Stimulated activated effector memory CD8-positive, alpha-beta T cell treated with anti-CD3 and anti-CD28 coated beads, Interleukin-12 subunit alpha, Interleukin-12 subunit beta, amount 100 ng/mL, for 72 hours (primary cell): ENCODE measurements around the gene PRAMEF2.
"Not testable (repeated sequence)": the region's sequence is repeated elsewhere in the genome, so short reads cannot be mapped to it uniquely, and the experiment has no call there.

ENCODE experiments used
- ATAC-seq: fragments of 150-1000 bp; cut with Tn5 transposase; 2 replicates; pipeline ENCODE4 v1.10.0; 2021
- DNase-seq, 2 donors: peaks; one replicate each; pipeline ENCODE4 v3.0.0; 2021 to 2022; ENCODE audit warnings: low spot score in 2 of 2
- H3K27ac Mint-ChIP-seq: one replicate; pipeline ENCODE4 v1.8.0; 2022; ENCODE audit warnings: mild to moderate bottlenecking, mixed read lengths
- H3K36me3 Mint-ChIP-seq: one replicate; pipeline ENCODE4 v1.8.0; 2022; ENCODE audit warnings: mild to moderate bottlenecking, mixed read lengths
- H3K4me1 Mint-ChIP-seq: one replicate; pipeline ENCODE4 v1.8.0; 2022; ENCODE audit warnings: mixed read lengths
- H3K4me3 Mint-ChIP-seq: one replicate; pipeline ENCODE4 v1.8.0; 2022; ENCODE audit warnings: mild to moderate bottlenecking, mixed read lengths
- H3K9me3 Mint-ChIP-seq: one replicate; pipeline ENCODE4 v1.8.0; 2022; ENCODE audit warnings: mixed read lengths

PRAMEF2 gene

DNA sequence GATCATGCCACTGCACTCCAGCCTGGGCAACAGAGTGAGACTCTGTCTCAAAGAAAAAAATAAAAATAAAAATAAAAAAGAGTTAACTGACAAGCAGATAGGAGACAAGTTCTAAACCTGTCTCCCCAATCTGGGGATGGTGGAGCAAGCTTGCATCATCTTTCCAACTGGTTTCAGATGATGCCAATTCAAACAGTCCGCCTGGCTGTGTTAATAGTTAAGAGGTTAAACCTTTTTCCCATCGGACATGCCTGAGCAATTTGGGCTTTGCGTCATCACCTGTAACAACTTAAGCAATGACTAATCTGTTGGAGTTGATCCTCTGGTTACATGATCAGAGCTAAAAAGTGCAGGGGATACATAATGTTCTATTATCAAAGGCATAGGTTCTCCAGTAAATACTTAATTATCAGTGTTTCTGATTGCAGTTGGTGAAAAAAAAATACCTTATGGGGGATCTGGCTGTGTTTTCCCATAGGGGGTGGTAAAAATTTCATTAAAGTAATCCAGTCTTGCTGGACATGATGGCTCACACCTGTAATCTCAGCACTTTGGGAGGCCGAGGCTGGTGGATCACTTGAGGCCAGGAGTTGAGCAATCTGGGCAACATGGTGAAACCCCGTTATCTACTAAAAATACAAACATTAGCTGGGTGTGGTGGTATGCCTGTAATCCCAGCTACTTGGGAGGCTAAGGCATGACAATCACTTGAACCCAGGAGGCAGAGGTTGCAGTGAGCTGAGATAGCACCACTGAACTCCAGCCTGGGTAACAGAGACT lies 47.1 kb downstream of the PRAMEF2 start:
- H3K4me3 Mint-ChIP-seq, H3K36me3 Mint-ChIP-seq, H3K27ac Mint-ChIP-seq, ATAC-seq, H3K9me3 Mint-ChIP-seq, DNase-seq, H3K4me1 Mint-ChIP-seq: not testable (repeated sequence)
